Neural progenitor cell (in vitro differentiated cells): ENCODE results near the gene AKR1E2.

ENCODE experiments used
- CTCF ChIP-seq: fragments of 200-600 bp; sonication (generic); IDR thresholded peaks from 2 replicates; pipeline ENCODE4 v1.5.1; 2017; ENCODE audit warnings: antibody characterized with exemption, mild to moderate bottlenecking
- EZH2 ChIP-seq: fragments of 200-600 bp; sonication (generic); IDR thresholded peaks from 2 replicates; pipeline ENCODE4 v1.6.1; 2017; ENCODE audit warnings: antibody characterized with exemption, mild to moderate bottlenecking, moderate library complexity

GRCh38 chr10:4801405-4801804, 24.6 kb upstream of the AKR1E2 start:
- TF ChIP-seq EZH2 (no peak), CTCF (no peak)
